ENCODE data around the gene MRPS34. TPM values are rescaled to one million over a fixed set of nuclear protein-coding genes. Genes with fewer than 3 reads are reported as not detected.

Gene MRPS34
- total RNA-seq, 1 donor from 2014 or later: 74.0 TPM

DNA sequence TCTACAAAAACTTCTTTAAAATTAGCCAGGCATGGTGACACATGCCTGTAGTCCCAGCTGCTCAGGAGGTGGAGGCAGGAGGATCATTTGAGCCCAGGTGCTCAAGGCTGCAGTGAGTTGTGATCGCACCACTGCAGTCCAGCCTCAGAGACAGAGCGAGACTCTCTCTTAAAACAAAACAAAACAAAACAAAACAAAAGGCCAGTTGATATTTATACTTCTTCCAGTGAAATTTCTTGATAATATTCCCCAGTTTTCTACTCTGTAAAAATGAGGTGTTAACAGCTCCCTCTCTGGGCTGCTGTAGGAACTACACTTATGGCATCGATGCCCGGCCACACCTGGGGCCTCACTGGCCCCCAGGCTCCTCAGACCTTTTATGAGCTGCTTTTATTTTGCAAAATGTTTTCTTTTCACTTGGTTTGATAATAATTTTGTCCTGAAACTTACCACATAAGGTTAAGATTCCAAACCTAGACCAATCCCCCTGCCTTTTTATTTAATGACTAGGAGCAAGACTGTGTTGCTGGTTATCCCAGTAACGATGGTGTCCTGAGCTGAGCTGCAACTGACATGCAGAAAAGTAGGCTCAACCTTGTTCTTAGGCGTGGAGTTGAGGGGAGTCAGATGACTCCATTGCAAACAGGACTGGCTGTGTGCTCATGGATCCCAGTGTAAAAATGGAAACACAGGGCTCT lies 49.3 kb downstream of the MRPS34 start:
- Histone ChIP-seq H3K36me3 (ENCODE audit: insufficient read depth, low read length) (peaks cover 2% of the 10 kb centered on the region), H3K27ac (ENCODE audit: low read depth, low read length) (no peak overlapping the region), H3K9me3 (ENCODE audit: insufficient read depth, low read depth, low read length) (no peaks in the 10 kb centered on the region), H3K4me1 (ENCODE audit: insufficient read depth, low read length) (peaks cover 7% of the 10 kb centered on the region), H4K20me1 (ENCODE audit: insufficient read depth, low read length) (peaks cover 72% of the 10 kb centered on the region), H3K27me3 (ENCODE audit: insufficient read depth, low read length) (no peaks in the 10 kb centered on the region), H3K4me2 (ENCODE audit: low read length) (no peak overlapping the region), H2AFZ (ENCODE audit: low read depth, low read length) (no peak overlapping the region), H3K9ac (ENCODE audit: low read length) (peak overlapping the region; percentile 3), H3K4me3 (ENCODE audit: insufficient read depth, low read depth, low read length) (no peak overlapping the region), H3K79me2 (ENCODE audit: insufficient read depth, low read length) (peaks cover 69% of the 10 kb centered on the region)
- Mint-ChIP-seq H3K27ac (ENCODE audit: unreplicated experiment) (no peak overlapping the region), H3K27me3 (ENCODE audit: low read depth, unreplicated experiment) (no peaks in the 10 kb centered on the region), H3K36me3 (ENCODE audit: low read depth, unreplicated experiment) (peaks cover 6% of the 10 kb centered on the region), H3K4me1 (ENCODE audit: low read depth, unreplicated experiment) (peaks cover 12% of the 10 kb centered on the region), H3K9me3 (ENCODE audit: unreplicated experiment) (peaks cover 3% of the 10 kb centered on the region), H3K4me3 (ENCODE audit: unreplicated experiment) (no peak overlapping the region)
- DNase-seq (ENCODE audit: low read depth) (no peak), FAIRE-seq (no peak)
- TF ChIP-seq, protein P1, sequence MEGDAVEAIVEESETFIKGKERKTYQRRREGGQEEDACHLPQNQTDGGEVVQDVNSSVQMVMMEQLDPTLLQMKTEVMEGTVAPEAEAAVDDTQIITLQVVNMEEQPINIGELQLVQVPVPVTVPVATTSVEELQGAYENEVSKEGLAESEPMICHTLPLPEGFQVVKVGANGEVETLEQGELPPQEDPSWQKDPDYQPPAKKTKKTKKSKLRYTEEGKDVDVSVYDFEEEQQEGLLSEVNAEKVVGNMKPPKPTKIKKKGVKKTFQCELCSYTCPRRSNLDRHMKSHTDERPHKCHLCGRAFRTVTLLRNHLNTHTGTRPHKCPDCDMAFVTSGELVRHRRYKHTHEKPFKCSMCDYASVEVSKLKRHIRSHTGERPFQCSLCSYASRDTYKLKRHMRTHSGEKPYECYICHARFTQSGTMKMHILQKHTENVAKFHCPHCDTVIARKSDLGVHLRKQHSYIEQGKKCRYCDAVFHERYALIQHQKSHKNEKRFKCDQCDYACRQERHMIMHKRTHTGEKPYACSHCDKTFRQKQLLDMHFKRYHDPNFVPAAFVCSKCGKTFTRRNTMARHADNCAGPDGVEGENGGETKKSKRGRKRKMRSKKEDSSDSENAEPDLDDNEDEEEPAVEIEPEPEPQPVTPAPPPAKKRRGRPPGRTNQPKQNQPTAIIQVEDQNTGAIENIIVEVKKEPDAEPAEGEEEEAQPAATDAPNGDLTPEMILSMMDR (IDR thresholded peaks at IDR 0.05; ENCODE audit: insufficient read depth, low read depth, low read length): peak; percentile 82
- TF ChIP-seq EZH2 (IDR thresholded peaks at IDR 0.05; ENCODE audit: insufficient read depth, low read length): no peak

Small RNA genes within 50 kb of the gene (microRNA-seq; reads per million reads assigned to microRNA genes)
- 17.0 reads per million, percentile 44 among the genes with 10 or more reads in this experiment for gene MIR3177

Other genes with a start within 250 kb of the MRPS34 start
- gene TMEM204, start 239.5 kb downstream of the MRPS34 start, total RNA-seq: not detected in 2 replicates
- gene IFT140, start 161.1 kb downstream of the MRPS34 start, total RNA-seq: 15.7 and 16.3 TPM in 2 replicates
- 15.7 and 18.0 TPM in 2 replicates for gene CRAMP1, start 160.8 kb downstream of the MRPS34 start, total RNA-seq
- 122 and 143 TPM in 2 replicates for gene JPT2, start 94.9 kb downstream of the MRPS34 start, total RNA-seq
- 85.5 and 92.4 TPM in 2 replicates for gene MAPK8IP3, start 66.9 kb downstream of the MRPS34 start, total RNA-seq
- gene NME3, start 1.6 kb downstream of the MRPS34 start, total RNA-seq: 36.3 and 42.7 TPM in 2 replicates
- 21.4 and 23.3 TPM in 2 replicates for gene EME2, start 324 bp downstream of the MRPS34 start, total RNA-seq
- 21.8 and 23.3 TPM in 2 replicates for gene SPSB3, start 9.4 kb upstream of the MRPS34 start, total RNA-seq
- 41.4 and 45.2 TPM in 2 replicates for gene NUBP2, start 9.8 kb upstream of the MRPS34 start, total RNA-seq
- not detected in 2 replicates for gene IGFALS, start 20.6 kb upstream of the MRPS34 start, total RNA-seq
- gene HAGH, start 53.7 kb upstream of the MRPS34 start, total RNA-seq: 35.9 and 36.9 TPM in 2 replicates
- 24.0 and 25.8 TPM in 2 replicates for gene FAHD1, start 54.1 kb upstream of the MRPS34 start, total RNA-seq
- gene MEIOB, start 99.0 kb upstream of the MRPS34 start, total RNA-seq: 0.16 TPM in 1 of 2 replicates, not detected in the other
- not detected in 2 replicates for gene HS3ST6, start 145.3 kb upstream of the MRPS34 start, total RNA-seq
- 23.7 and 25.8 TPM in 2 replicates for gene MSRB1, start 170.1 kb upstream of the MRPS34 start, total RNA-seq
- gene RPL3L, start 181.6 kb upstream of the MRPS34 start, total RNA-seq: not detected in 2 replicates
- gene NDUFB10, start 186.4 kb upstream of the MRPS34 start, total RNA-seq: 149 and 153 TPM in 2 replicates
- 2,350 and 2,534 TPM in 2 replicates for gene RPS2, start 191.7 kb upstream of the MRPS34 start, total RNA-seq
- not detected in 2 replicates for gene RNF151, start 193.7 kb upstream of the MRPS34 start, total RNA-seq
- gene TBL3, start 198.9 kb upstream of the MRPS34 start, total RNA-seq: 24.4 and 28.5 TPM in 2 replicates
- 0.89 TPM in 1 of 2 replicates, not detected in the other for gene NOXO1, start 208.3 kb upstream of the MRPS34 start, total RNA-seq
- 30.4 and 32.1 TPM in 2 replicates for gene GFER, start 211.1 kb upstream of the MRPS34 start, total RNA-seq
- 4.8 and 6.0 TPM in 2 replicates for gene SYNGR3, start 216.8 kb upstream of the MRPS34 start, total RNA-seq
- gene ZNF598, start 236.7 kb upstream of the MRPS34 start, total RNA-seq: 46.0 and 50.0 TPM in 2 replicates
- 2.1 and 2.9 TPM in 2 replicates for gene NPW, start 246.7 kb upstream of the MRPS34 start, total RNA-seq

Data from astrocyte (in vitro differentiated cells and primary cell).